Caco-2 (cell line): ENCODE measurements around the gene LDHD. TPM values are rescaled to one million over a fixed set of nuclear protein-coding genes. Genes with fewer than 3 reads are reported as not detected.

ENCODE experiments used
- BruUV-seq: library from RNA; stranded (reverse); fragments of 400-500 nt; replicated peaks from 2 replicates; lab custom pipeline; 2021; lab: Mats Ljungman, UMichigan
- CTCF ChIA-PET: fragments of 300-600 bp; sonication (Branson Sonifier 250); formaldehyde crosslinking; loops from one replicate; lab custom pipeline; 2022; ENCODE audit warnings: antibody characterized with exemption; lab: Charles Lee
- POLR2A ChIA-PET: fragments of 300-600 bp; sonication (Branson Sonifier 250); formaldehyde crosslinking; loops from one replicate; lab custom pipeline; 2022; ENCODE audit warnings: antibody characterized with exemption; lab: Charles Lee
- DNase-seq, 2 experiments: peaks; one replicate each; pipeline versions ENCODE4 v3.0.0 to v3.0.0-alpha.2; 2020 to 2022
- H3K27me3 ChIP-seq: replicated peaks from 2 replicates; pipeline ENCODE4 v1.6.0; 2011; ENCODE audit warnings: low read length; ENCODE audit not compliant: control insufficient read depth, insufficient read depth
- H3K36me3 ChIP-seq: 2 replicates; pipeline ENCODE4 v1.5.1; 2011; ENCODE audit warnings: low read length; ENCODE audit not compliant: control insufficient read depth, insufficient read depth
- H3K4me1 ChIP-seq: fragments of 250-450 bp; sonication (Bioruptor Pico); 2 replicates; pipeline ENCODE4 v1.5.1; 2020; ENCODE audit warnings: mild to moderate bottlenecking
- H3K4me3 ChIP-seq: 2 replicates; pipeline ENCODE4 v1.5.1; 2011; ENCODE audit warnings: low read depth, mild to moderate bottlenecking, control low read depth, low read length
- H3K9me3 ChIP-seq: fragments of 250-450 bp; sonication (Bioruptor Pico); 2 replicates; pipeline ENCODE4 v1.5.1; 2020; ENCODE audit warnings: mild to moderate bottlenecking, moderate library complexity
- H3K27ac Mint-ChIP-seq: one replicate; pipeline ENCODE4 v1.8.0; 2022; ENCODE audit warnings: mixed read lengths; ENCODE audit not compliant: unreplicated experiment
- H3K27me3 Mint-ChIP-seq: one replicate; pipeline ENCODE4 v1.8.0; 2022; ENCODE audit warnings: mixed read lengths; ENCODE audit not compliant: insufficient read depth, unreplicated experiment
- H3K36me3 Mint-ChIP-seq: one replicate; pipeline ENCODE4 v1.8.0; 2022; ENCODE audit warnings: mild to moderate bottlenecking, mixed read lengths; ENCODE audit not compliant: insufficient read depth, unreplicated experiment
- H3K4me1 Mint-ChIP-seq: one replicate; pipeline ENCODE4 v1.8.0; 2022; ENCODE audit warnings: low read depth, mixed read lengths; ENCODE audit not compliant: unreplicated experiment
- H3K4me3 Mint-ChIP-seq: one replicate; pipeline ENCODE4 v1.8.0; 2022; ENCODE audit warnings: mild to moderate bottlenecking, moderate library complexity, mixed read lengths; ENCODE audit not compliant: unreplicated experiment
- H3K9me3 Mint-ChIP-seq: one replicate; pipeline ENCODE4 v1.8.0; 2022; ENCODE audit warnings: mixed read lengths; ENCODE audit not compliant: unreplicated experiment
- intact Hi-C: fragments of 100-400 bp; cut with micrococcal nuclease; formaldehyde crosslinking; loops from one replicate; pipeline ENCODE4 v1.10.0; 2022; ENCODE audit not compliant: unreplicated experiment
- total RNA-seq: library from RNA; stranded (reverse); gene quantifications from 2 replicates; pipeline ENCODE4 v1.2.3, GENCODE V29; 2022
- TF ChIP-seq, protein P1 (sequence below), 2 experiments: fragments of 200-600 bp in 1 of 2; IDR thresholded peaks; 1 replicate in 1 of 2; 2 replicates in 1 of 2; pipeline versions ENCODE4 v1.5.1 to v1.8.0; 2011 to 2022; ENCODE audit warnings: antibody characterized with exemption in 1 of 2, control low read depth in 1 of 2, inconsistent platforms in 1 of 2, low read depth in 1 of 2, low read length in 1 of 2, mild to moderate bottlenecking in 1 of 2, moderate library complexity in 1 of 2; ENCODE audit not compliant: insufficient read depth in 1 of 2, severe bottlenecking in 1 of 2, unreplicated experiment in 1 of 2

The LDHD gene
- total RNA-seq, 1 experiment from 2014 or later: 4.1 TPM

GRCh38 chr16:75099738-75100602, 16.6 kb downstream of the LDHD start:
- no peaks in the 10 kb centered on the region for H3K27me3 Mint-ChIP-seq
- BruUV-seq: no TSS peak
- H3K36me3 Mint-ChIP-seq: peaks cover 24% of the 10 kb centered on the region
- H3K4me3 ChIP-seq: no peak overlapping the region
- ChIA-PET POLR2A (no interaction called here), CTCF (no interaction called here)
- no peak overlapping the region for H3K4me3 Mint-ChIP-seq
- H3K36me3 ChIP-seq: peaks cover 4% of the 10 kb centered on the region
- peaks cover 18% of the 10 kb centered on the region for H3K4me1 ChIP-seq
- H3K9me3 ChIP-seq: no peaks in the 10 kb centered on the region
- no peaks in the 10 kb centered on the region for H3K9me3 Mint-ChIP-seq
- H3K27me3 ChIP-seq: no peaks in the 10 kb centered on the region
- no peak overlapping the region for H3K27ac Mint-ChIP-seq
- TF ChIP-seq, protein P1, sequence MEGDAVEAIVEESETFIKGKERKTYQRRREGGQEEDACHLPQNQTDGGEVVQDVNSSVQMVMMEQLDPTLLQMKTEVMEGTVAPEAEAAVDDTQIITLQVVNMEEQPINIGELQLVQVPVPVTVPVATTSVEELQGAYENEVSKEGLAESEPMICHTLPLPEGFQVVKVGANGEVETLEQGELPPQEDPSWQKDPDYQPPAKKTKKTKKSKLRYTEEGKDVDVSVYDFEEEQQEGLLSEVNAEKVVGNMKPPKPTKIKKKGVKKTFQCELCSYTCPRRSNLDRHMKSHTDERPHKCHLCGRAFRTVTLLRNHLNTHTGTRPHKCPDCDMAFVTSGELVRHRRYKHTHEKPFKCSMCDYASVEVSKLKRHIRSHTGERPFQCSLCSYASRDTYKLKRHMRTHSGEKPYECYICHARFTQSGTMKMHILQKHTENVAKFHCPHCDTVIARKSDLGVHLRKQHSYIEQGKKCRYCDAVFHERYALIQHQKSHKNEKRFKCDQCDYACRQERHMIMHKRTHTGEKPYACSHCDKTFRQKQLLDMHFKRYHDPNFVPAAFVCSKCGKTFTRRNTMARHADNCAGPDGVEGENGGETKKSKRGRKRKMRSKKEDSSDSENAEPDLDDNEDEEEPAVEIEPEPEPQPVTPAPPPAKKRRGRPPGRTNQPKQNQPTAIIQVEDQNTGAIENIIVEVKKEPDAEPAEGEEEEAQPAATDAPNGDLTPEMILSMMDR (IDR thresholded peaks at IDR 0.05; ENCODE audit: insufficient read depth in 1 of 2, low read depth in 1 of 2, low read length in 1 of 2, severe bottlenecking in 1 of 2, unreplicated experiment in 1 of 2): no peak
- peaks cover 17% of the 10 kb centered on the region for H3K4me1 Mint-ChIP-seq
- DNase-seq: no peak
- intact Hi-C loops: no loop called here

- DNase-seq: no peak
- TF ChIP-seq, protein P1 (IDR thresholded peaks at IDR 0.05; ENCODE audit: insufficient read depth in 1 of 2, low read depth in 1 of 2, low read length in 1 of 2, severe bottlenecking in 1 of 2, unreplicated experiment in 1 of 2): no peak
- H3K4me3 Mint-ChIP-seq: no peak overlapping the region
- H3K27me3 Mint-ChIP-seq: no peaks in the 10 kb centered on the region
- H3K27me3 ChIP-seq: no peaks in the 10 kb centered on the region
- CTCF ChIA-PET: interaction anchor here (0.6 kb wide), 1 partner anchor 12 kb away, joined by 3 read pairs; no protein-coding TSS in a partner anchor
- intact Hi-C loops: no loop called here
- peaks cover 17% of the 10 kb centered on the region for H3K4me1 Mint-ChIP-seq
- H3K36me3 Mint-ChIP-seq: peaks cover 24% of the 10 kb centered on the region
- H3K9me3 Mint-ChIP-seq: no peaks in the 10 kb centered on the region
- no peaks in the 10 kb centered on the region for H3K9me3 ChIP-seq
- BruUV-seq: no TSS peak
- H3K27ac Mint-ChIP-seq: no peak overlapping the region
- H3K36me3 ChIP-seq: peaks cover 3% of the 10 kb centered on the region
- peaks cover 18% of the 10 kb centered on the region for H3K4me1 ChIP-seq
- POLR2A ChIA-PET: no interaction called here
- H3K4me3 ChIP-seq: no peak overlapping the region
These were observed 17.4 kb downstream of the LDHD start for GRCh38 chr16:75099075-75099667.
